Nephron progenitor cell (in vitro differentiated cells): ENCODE measurements around the gene OXGR1.

Source experiments
- DNase-seq: peaks from one replicate; pipeline ENCODE4 v3.0.0; 2021
- H3K27ac Mint-ChIP-seq: 2 replicates; pipeline ENCODE4 v1.8.0; 2021; ENCODE audit warnings: mild to moderate bottlenecking, moderate library complexity, mixed read lengths
- H3K27me3 Mint-ChIP-seq: 2 replicates; pipeline ENCODE4 v1.8.0; 2021; ENCODE audit warnings: mild to moderate bottlenecking, low read depth, mixed read lengths; ENCODE audit not compliant: poor library complexity
- H3K36me3 Mint-ChIP-seq: 2 replicates; pipeline ENCODE4 v1.8.0; 2021; ENCODE audit warnings: low read depth, mixed read lengths
- H3K4me1 Mint-ChIP-seq: 2 replicates; pipeline ENCODE4 v1.8.0; 2021; ENCODE audit warnings: mixed read lengths
- H3K4me3 Mint-ChIP-seq: 2 replicates; pipeline ENCODE4 v1.8.0; 2021; ENCODE audit warnings: mild to moderate bottlenecking, moderate library complexity, mixed read lengths
- H3K9me3 Mint-ChIP-seq: 2 replicates; pipeline ENCODE4 v1.8.0; 2021; ENCODE audit warnings: mild to moderate bottlenecking, moderate library complexity, mixed read lengths
- TF ChIP-seq, protein P1 (sequence below): fragments of 200-600 bp; sonication (generic); IDR thresholded peaks from 2 replicates; pipeline ENCODE4 v1.5.0; 2021; ENCODE audit warnings: antibody characterized with exemption

OXGR1 gene

DNA sequence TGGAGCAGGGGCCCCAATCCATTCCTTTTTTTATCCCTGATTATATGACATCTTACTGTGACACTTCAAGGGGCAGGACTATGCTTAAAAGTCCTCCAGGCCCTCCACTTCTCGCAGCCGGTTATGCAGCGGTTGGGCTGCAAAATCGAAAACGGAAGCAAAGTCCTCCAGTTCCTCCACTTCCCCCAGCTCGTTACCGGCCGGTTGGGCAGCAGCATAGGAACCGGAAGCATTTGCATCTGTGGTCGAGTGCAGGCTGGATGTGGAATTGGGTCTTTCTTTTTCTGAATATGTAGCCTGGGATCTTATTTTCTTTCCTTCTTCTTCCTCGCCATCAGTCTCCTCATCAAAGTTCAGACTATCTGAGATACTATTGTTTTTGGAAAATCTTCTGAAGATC lies 46.1 kb downstream of the OXGR1 start:
- Mint-ChIP-seq H3K4me3 (no peak overlapping the region), H3K27me3 (peaks cover 7% of the 10 kb centered on the region), H3K27ac (peak overlapping the region; percentile 51), H3K4me1 (peaks cover 5% of the 10 kb centered on the region), H3K36me3 (no peaks in the 10 kb centered on the region), H3K9me3 (no peaks in the 10 kb centered on the region)
- no peak for DNase-seq
- TF ChIP-seq, protein P1, sequence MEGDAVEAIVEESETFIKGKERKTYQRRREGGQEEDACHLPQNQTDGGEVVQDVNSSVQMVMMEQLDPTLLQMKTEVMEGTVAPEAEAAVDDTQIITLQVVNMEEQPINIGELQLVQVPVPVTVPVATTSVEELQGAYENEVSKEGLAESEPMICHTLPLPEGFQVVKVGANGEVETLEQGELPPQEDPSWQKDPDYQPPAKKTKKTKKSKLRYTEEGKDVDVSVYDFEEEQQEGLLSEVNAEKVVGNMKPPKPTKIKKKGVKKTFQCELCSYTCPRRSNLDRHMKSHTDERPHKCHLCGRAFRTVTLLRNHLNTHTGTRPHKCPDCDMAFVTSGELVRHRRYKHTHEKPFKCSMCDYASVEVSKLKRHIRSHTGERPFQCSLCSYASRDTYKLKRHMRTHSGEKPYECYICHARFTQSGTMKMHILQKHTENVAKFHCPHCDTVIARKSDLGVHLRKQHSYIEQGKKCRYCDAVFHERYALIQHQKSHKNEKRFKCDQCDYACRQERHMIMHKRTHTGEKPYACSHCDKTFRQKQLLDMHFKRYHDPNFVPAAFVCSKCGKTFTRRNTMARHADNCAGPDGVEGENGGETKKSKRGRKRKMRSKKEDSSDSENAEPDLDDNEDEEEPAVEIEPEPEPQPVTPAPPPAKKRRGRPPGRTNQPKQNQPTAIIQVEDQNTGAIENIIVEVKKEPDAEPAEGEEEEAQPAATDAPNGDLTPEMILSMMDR = no peak

DNA sequence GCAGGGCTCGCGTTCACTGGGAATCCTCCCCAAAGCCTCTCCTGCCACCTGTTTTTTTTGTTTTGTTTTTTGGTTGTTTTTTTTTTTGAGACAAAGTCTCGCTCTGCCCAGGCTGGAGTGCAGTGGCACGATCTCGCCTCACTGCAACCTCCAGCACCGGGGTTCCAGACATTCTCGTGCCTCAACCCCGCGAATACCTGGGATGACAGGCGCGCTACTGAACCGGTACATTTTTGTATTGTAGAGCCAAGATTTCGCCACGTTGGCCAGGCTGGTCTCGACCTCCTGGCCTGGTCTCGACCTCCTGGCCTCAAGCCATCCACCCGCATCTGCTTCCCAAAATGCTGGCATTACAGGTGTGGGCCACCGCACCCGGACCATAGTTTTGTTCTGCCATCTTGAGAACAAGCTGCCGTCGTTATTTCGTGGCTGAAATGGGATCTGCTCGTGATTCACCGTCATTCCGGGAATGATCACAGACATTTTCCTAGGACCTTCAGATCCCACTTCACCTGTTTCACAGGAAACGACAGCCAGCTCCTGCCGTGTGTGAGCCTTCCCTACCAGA lies 46.8 kb downstream of the OXGR1 start:
- peaks cover 7% of the 10 kb centered on the region for H3K27me3 Mint-ChIP-seq
- H3K36me3 Mint-ChIP-seq = no peaks in the 10 kb centered on the region
- H3K9me3 Mint-ChIP-seq = no peaks in the 10 kb centered on the region
- peaks cover 7% of the 10 kb centered on the region for H3K4me1 Mint-ChIP-seq
- DNase-seq = no peak
- H3K4me3 Mint-ChIP-seq = no peak overlapping the region
- TF ChIP-seq, protein P1 = no peak
- no peak overlapping the region for H3K27ac Mint-ChIP-seq

DNA sequence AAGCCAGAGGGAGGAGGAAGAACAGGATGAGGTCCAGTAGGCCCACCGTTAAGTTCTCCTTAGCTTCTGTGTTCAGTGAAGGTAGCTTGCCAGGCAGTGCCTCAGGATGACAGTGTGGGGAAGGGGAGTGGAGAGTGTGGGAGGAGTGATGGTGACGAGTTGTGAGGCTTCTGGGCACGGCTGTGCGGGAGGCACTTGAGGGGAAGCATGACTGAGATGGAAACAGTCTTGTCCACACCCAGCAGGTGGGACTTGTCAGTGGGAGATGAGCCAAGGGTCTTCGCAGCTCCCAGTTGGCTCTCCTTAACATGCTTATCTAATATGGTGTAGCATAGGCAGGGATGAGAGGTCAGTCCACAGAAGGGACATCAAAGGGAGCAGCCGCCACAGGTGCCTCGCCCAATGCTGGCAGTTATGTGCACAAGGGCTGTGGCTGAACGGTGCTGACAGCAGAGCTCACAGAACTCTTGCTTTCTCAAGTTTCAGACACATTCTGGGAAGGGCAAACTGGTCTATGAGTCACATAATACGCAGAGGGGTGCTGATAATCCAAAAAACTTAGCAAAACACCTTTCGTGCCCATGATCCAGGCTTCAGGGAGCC lies 47.5 kb downstream of the OXGR1 start:
- no peak overlapping the region for H3K4me3 Mint-ChIP-seq
- H3K9me3 Mint-ChIP-seq = no peaks in the 10 kb centered on the region
- H3K27ac Mint-ChIP-seq = peak overlapping the region; percentile 68
- no peaks in the 10 kb centered on the region for H3K36me3 Mint-ChIP-seq
- no peak for DNase-seq
- TF ChIP-seq, protein P1 = no peak
- H3K27me3 Mint-ChIP-seq = peaks cover 4% of the 10 kb centered on the region
- H3K4me1 Mint-ChIP-seq = peaks cover 11% of the 10 kb centered on the region

DNA sequence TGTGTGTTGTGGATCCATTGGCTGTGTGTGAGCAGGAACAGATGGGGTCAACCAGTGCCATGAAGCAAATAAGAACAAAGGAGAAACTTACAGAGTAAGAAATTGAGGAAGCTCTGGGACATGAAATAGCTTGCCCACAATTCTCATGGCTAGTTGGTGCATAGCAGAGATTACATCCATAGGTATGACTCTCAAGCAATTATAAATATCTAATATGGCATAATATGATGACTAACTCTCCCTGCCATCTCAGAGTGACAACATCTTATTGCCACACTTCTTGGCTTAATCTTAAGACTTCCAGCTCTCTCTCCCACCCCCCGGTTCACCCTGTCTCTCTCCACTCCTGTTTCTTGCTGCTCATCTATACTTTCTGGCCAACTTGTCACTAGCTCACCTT lies 53.3 kb downstream of the OXGR1 start:
- H3K36me3 Mint-ChIP-seq = no peaks in the 10 kb centered on the region
- no peaks in the 10 kb centered on the region for H3K9me3 Mint-ChIP-seq
- H3K27ac Mint-ChIP-seq = peak overlapping the region; percentile 2
- H3K4me1 Mint-ChIP-seq = peaks cover 6% of the 10 kb centered on the region
- H3K4me3 Mint-ChIP-seq = no peak overlapping the region
- H3K27me3 Mint-ChIP-seq = peaks cover 4% of the 10 kb centered on the region
- DNase-seq = no peak
- TF ChIP-seq, protein P1 = no peak

DNA sequence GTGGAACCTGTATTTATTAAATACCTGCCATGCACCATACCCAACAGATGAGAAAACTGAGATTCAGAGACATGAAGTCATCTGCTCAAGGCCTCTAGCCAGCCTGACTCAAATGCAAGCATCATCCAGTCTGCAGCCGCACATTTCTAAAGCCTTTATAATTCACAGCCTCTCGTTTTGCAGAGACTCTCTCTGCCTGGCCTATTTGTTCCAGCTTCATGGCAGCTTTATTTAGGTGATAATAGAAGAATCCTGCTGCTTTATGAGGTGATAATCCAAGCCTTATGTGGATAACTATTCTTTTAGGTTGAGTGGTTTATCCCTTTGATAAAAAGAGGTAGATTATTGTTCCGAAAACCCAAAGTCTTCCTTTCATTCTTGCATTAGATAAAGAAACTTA lies 58.4 kb downstream of the OXGR1 start:
- no peaks in the 10 kb centered on the region for H3K9me3 Mint-ChIP-seq
- TF ChIP-seq, protein P1 = no peak
- no peaks in the 10 kb centered on the region for H3K27me3 Mint-ChIP-seq
- no peaks in the 10 kb centered on the region for H3K4me1 Mint-ChIP-seq
- H3K4me3 Mint-ChIP-seq = no peak overlapping the region
- no peaks in the 10 kb centered on the region for H3K36me3 Mint-ChIP-seq
- no peak for DNase-seq
- H3K27ac Mint-ChIP-seq = no peak overlapping the region
